Stimulated activated CD4-positive, alpha-beta T cell treated with anti-CD3 and anti-CD28 coated beads, Interleukin-4, amount 100 ng/mL, for 24 hours (primary cell): ENCODE measurements around the gene TFDP2.
"Not testable (repeated sequence)": the region's sequence is repeated elsewhere in the genome, so short reads cannot be mapped to it uniquely, and the experiment has no call there.

Experiments
- DNase-seq: peaks from one replicate; pipeline ENCODE4 v3.0.0-alpha.2; 2020

TFDP2 gene

DNA sequence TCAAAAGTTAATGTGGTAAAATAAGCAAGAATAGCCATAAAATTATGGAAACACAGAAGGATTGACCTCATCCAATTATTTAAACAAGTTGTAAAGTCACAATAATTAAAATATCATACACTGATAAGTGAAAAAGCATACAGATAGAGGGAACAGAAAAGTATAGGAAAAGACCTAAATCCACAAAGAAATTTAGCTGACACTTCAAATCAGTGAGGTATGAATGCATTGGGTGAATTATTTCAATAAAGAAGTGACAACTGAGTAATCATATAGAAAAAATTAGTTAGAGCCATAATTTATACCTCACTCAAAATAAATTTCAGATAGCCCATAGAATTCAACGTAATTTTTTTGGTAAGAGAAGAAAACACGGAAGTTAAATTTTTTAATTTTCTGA, 25.1 kb downstream of the TFDP2 start:
- DNase-seq: no peak

DNA sequence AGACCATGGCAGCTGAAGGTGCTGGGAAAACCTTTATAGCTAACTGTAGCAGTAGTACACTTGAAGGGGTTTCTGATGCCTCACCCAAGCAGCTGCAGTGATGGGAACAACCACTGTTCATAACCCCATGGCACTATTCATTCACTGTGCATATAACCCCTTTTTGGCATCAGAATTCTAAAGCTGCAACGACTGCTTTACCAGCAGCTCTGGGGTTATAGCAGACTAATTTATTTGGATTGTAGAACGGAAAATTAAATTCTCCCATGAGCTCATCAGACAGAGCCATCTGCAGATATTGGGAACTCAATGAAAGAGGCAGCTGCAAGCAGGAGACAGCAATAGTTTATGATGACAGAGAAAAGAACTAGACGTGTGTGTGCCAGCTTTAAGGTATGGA, 28.6 kb downstream of the TFDP2 start:
- no peak for DNase-seq

DNA sequence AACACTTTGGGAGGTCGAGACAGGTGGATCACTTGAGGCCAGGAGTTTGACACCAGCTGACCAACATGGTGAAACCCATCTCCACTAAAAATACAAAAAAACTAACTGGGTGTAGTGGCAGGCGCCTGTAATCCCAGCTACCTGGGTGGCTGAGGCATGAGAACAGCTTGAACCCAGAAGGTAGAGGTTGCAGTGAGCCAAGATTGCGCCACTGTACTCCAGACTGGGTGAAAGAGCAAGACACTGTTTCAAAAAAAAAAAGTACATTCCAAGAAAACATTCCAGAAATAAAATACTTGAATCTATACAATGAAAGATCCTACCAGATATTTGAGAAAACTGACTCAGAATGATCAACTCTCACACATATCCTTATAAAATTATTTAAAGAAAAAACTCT, 30.4 kb downstream of the TFDP2 start:
- no peak for DNase-seq

DNA sequence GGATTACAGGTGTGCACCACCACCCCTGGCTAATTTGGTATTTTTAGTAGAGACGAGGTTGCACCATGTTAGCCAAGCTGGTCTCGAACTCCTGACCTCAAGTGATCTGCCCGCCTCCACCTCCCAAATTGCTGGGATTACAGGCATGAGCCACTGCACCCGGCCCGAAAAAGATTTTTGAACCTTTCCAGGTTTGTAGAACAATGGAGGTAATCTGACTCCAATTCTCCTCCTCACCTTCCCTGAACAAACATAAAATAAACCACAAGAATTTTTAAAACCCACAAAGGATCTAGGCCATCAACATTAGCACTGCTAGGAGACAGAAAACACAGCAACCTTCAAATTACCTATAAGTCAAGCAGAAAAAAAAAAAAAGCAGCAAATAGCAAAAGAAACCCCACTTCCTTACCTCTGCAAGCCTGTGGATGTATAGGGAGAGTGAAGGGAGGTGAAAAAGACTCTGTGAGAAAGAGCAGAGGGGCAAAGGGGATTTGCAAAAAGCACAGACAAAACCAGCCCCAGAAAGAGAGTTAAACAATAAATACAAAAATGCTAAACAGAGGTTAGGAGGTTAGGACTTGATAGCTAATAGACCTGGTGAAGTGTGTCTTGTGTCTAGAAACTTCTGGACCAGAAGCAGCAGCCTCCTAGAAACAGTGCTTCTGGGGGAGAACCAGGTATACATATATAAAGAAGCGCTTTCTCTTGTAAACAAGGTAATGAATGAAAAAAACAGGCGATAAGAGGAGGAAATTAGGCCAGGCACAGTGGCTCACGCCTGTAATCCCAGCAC, 32.1 kb downstream of the TFDP2 start:
- DNase-seq: no peak

DNA sequence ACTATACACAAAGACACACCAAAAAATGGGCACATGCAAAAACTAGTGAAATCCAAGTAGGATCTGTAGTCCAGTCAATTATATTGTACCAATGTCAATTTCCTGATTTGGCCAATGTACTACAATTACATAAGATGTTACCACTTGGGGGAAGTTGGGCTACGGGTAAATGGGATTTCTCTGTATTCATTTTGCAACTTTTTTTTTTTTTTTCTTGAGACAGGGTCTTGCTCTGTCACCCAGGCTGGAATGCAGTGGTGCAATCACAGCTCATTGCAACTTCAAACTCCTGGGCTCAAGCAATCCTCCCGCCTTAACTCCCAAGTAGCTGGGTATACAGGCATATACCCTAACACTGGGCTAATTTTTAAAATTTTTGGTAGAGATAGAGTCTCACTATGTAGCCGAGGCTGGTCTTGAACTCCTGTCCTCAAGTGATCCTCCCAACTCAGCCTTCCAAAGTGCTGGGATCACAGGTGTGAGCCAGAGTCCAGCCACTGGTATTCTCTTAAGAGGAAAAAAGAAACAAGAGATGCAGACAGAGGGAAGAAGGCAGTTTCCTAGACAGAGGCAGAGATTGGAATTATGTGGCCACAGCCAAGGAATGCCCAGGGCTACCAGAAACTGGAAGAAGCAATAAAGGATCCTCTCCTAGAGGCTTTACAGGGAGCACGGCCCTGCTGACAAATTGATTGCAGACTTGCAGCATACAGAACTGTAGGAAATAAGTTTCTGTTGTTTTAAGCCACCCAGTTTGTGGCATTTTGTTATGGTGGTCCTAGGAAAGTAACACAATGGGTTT, 33.3 kb downstream of the TFDP2 start:
- no peak for DNase-seq

DNA sequence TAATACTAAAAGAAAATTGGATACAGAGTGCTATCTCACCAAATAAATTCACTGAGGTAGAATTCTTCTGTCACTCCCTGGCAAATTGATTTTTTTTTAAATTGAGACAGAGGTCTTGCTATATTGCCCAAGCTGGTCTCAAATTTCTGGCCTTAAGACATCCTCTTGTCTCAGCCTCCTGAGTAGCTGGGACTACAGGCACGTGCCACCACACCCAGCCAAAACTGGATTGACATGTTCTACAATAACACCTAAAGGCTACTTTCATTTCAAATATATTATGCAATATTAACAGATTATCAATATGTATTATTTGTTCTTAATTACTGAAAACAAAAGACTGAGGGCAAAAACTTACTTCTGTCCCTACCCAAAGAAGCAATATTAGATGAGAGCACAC, 36.7 kb downstream of the TFDP2 start:
- no peak for DNase-seq

DNA sequence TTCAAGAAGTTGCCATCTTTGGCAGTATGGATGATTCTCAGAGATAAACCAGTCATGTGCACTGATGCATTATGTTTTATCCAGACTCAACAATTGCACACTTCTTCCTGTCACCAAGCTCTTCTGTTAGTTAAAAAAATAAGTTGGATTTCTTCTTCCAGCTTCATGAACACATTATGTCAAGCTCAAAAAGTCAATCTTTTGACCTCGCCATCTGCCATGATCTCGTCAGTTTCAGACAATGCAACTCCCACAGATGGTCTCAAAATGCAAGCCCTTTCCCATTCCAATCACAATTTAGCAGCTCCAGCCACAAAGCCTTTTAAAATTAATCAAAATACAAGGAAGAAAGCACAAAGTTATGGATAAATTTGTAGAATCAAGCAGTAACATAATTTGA, 42.8 kb downstream of the TFDP2 start:
- DNase-seq: no peak

DNA sequence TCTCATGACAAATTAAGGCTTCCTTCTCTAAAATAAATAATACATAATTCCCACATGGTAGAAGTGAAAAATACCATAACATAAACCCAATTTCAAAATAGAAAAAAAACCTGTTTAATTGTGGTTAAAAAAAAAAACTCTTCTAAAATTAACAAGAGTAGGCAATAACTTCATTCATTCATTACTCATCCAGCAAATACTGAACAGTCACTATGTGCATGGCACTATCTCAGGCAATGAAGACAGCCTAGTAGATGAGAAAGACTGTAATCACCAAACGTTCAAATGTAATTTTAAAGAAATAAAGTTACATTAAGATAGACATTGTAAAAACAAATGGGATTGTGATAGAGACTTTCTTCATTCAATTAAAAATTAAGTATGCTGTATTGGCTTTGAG, 43.4 kb downstream of the TFDP2 start:
- no peak for DNase-seq

DNA sequence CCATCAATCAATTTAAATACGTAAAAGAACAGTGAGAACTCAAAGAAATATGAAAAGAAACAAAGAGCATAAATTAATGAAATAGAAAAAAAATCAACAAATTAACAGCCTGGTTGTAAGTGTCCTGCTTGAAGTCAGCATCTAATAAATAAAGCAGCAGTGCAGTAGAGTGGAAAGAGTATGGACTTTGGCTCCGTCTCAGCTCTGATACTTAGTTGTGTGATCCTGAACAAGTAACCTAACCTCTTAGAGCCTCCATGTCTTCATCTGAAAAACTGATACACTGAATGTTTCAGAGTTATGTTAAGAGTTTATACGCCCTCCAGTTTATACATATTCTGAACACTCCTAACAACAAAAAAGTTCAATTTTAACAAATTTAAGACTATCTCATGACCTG, 44.6 kb downstream of the TFDP2 start:
- DNase-seq: no peak

DNA sequence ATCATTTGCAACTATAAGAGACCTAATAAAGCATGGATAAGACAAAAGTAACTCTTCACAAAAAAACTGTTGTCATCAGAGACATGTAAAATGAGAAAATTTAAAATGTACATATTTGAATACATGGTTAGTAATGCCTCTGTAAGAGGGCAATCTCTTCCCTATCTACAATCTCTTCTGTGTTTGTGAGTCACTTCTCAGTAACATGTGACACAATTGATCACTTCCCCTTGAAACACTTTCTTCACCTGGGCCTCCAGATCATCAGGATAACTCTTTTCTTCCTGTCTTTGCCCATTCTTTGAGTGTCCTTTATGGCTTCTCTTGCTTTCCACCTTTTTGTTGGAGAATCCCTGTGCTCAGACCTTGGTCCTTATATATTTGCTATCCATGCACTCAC, 50.4 kb downstream of the TFDP2 start:
- no peak for DNase-seq

DNA sequence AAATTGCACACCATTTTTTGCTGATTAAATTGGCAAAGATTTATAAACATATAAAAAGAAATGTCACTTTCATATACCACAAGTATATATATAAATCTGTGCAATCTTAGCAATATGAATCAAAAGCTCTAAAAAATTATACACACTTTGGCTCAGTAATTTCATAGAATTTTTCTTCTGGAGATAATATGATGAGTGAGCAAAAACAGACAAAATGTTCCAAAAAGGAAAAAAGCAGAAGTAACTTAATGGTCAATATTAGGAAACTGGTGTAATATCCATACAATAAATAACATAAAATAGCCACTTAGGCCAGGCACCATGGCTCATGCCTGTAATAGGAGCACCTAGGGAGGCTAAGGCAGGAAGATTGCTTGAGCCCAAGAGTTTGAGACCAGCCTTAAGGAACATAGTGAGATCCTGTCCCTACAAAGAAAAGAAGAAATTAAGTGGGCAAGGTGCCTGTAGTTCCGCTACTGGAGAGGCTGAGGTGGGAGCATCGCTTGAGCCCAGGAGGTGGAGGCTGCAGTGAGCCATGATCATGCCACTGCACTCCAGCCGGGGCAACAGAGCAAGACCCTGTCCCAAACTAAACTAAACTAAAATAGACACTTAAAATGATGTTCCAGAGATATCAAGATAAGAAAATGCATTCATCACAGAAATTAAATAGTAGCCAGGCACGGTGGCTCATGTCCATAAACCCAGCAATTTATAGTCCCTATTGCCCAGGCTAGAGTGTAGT, 52.1 kb downstream of the TFDP2 start:
- no peak for DNase-seq

DNA sequence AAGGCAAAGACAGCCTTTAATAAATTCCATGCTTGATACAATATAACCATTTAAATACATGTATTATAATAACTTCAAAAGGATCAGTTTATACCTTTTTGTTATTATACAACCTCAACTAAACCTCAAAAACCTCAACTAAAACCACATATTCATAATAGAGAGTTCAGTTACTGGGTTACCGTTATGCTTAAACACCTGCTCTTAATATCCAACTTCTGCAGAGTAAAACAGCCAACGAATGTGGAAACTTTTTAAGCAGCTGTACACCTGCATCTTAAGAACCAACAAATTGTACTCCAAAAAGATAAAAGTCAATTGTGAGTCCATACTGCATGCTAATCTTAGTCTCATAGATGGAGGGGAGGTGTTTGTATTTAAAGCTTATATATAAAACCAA, 53.5 kb downstream of the TFDP2 start:
- DNase-seq: no peak

DNA sequence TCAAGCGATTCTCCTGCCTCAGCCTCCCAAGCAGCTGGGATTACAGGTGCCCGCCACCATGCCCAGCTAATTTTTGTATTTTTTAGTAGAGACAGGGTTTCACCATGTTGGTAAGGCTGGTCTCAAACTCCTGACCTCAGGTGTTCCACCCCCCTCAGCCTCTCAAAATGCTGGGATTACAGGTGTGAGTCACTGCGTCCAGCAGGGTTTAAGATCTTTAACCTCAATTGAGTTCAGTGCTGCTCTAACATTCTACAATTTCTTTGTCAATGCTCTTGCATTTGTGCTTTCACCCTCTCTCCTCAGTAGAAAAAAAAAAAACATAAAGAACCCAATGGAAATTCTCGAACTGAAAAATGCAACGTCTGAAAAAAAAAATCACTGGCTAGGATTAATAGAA, 60.4 kb downstream of the TFDP2 start:
- not testable (repeated sequence) for DNase-seq

DNA sequence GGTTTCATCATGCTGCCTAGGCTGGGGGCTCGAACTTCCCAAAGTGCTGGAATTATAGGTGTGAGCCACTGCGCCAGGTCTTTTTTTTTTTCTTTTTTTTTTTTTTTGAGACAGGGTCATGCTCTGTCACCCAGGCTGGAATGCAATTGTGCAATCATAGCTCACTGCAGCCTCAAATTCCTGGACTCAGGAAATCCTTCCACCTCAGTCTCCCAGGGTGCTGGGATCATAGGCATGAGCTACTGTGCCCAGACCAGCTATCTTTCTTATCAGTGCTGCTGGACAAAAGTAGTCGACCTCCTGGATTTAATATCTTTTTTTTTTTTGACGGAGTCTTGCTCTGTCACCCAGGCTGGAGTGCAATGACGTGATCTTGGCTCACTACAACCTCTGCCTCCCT, 60.8 kb downstream of the TFDP2 start:
- DNase-seq: no peak

DNA sequence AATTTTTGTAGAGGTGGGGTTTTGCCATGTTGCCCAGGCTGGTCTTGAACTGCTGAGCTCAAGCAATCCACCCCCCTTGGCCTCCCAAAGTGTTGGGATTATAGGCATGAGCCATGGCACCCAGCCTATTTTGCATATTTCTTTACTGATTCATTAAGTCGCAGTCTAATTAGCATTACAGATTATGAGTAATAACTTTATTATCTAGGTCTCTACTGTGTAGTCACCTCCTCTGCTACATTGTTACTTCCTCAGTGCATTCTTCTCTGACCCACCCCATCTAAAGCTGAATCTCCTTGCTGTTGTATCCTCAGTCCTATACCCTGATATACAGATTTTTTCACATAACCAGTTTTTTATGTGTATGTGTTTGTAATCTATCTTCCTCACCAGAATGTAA, 61.7 kb downstream of the TFDP2 start:
- no peak for DNase-seq

DNA sequence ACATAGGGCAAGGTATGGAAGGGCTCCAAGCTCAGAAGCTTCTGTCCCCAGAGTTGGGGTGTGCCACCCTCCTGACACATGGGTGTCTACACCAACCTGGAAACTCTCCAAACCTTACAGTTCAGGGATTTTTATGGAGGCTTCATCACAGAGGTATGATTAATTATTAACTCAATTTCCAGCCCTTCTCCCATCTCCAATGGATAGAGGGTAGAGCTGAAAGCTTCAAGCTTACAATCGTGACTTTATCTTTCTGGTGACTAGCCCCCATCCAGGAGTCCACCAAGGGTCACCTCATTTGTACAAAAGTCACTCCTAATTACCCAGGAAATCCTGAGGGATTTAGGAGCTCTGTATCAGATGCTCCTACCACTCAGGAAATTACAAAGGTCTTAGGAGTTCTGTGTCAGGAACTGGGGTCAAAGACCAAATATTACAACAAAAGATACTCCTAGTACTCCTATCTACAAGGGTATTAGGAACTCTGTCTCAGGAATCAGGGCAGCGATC, 62.7 kb downstream of the TFDP2 start:
- DNase-seq: no peak

DNA sequence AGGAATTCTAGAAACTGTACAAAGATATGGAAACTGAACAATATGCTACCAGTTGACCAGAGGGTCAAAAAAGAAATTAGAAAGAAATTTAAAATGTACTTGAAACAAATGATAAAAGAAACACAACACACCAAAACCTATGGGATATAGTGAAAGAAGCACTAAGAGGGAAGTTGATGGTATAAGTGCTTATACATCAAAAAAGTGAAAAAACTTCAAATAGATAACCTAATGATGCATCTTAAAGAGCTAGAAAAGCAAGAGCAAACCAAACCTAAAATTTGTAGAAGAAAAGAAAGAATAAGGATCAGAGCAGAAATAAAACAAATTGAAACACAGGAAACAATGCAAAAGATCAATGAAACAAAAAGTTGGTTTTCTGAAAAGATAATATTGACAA, 68.2 kb downstream of the TFDP2 start:
- DNase-seq: no peak

DNA sequence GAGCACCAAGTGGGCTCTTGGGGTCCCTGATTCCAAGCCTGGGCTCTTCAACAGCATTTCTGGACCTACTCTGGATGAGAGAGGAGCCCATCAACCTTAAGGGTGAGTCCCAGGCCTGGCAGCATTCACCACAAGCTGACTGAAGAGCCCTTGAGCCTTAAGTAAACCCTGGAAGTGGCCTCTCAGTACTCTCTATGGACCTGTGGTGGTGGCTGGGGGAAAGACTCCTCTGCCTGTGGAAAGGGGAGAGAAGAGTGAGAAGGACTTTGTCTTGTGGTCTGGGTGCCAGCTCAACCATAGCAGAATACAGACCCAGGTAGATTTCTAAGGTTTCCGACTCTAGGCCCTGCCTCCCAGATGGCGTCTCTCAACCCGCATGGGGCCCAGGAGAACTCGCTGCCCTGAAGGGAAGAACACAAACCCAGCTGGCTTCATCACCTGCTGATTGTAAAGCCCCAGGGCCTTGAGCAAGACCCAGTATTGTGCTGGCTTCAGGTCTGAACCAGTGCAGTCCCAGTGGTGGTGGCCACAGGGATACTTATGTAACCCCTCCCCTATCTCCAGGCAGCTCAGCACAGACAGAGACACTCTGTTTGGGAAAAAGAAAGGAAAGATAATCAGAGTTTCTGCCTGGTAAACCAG, 71.4 kb downstream of the TFDP2 start:
- no peak for DNase-seq

DNA sequence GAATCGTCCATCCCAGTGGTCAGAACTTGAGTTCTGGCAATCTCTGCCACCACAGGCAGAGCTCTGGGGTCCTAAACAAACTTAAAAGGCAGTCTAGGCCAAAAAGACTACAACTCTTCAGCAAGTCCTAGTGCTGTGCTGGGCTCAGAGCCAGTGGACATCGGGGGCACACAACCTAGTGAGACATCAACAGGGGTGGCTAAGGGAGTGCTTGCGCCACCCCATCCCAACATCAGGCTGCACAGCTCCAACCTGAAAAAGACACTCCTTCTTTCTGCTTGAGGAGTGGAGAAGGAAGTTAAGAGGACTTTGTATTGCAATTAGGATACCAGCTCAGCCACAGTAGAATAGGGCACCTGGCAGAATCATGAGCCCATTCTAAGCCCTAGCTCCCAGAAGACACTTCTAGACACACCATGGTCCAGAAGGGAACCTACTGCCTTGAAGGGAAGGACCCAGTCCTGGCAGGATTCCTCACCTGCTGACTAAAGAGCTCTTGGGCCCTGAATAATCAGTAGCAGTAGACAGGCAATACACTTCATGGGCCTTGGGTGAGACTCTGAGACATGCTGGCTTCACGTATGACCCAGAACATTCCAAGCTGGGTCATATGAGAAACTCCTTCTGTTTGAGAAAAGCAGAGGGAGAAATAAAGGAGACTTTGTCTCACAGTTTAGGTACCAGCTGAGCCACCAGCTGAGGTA, 72.0 kb downstream of the TFDP2 start:
- DNase-seq: no peak

DNA sequence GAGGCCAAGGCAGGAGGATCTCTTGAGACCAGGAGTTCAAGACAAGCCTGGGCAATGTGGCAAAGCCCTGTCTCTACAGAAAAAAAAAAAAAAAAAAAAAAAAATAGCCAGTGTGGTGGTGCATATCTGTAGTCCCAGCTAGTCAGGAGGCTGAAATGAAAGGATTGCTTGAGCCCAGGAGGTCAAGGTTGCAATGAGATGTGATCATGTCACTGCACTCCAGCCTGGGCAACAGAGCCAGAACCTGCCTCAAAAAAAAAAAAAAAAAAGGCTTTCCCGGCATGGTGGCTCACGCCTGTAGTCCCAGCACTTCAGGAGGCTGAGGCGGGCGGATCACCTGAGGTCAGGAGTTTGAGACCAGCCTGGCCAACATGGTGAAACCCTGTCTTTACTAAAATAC, 73.7 kb downstream of the TFDP2 start:
- not testable (repeated sequence) for DNase-seq

DNA sequence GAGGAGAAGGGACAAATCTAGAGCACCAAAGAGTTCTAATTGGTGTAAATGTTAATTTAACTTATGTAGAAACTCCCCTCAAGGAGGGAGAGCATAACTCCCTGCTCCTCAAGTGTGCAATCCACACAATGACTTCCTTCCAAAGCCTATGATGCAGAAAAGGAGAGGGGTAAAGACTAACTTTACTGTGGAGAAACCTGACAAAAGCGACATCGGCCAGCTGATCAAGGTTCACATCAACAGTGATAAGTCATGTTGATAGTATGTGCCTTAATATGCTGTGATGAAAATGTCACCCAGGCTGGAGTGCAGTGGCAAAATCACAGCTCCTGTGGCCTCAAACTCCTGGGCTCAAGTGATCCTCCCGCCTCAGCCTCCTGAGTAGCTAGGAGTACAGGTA, 76.5 kb downstream of the TFDP2 start:
- DNase-seq: no peak

DNA sequence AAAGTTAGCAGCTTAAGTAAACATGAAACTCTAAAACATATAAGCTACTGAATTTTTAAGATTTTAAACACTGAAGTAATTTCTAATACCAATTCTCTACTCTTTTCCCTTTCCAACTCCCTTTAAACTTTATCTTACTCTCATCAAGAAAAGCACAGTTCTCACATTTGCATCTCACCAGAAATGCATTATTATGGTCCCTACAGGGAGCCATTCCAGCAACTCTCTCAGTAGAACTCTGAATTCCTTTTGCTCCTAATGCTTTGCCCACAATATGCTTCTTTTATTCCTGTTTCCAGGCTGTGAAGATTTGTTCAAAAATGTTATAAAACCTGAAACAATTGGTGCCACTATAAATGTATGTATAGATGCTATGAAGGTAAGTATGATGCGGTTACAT, 83.4 kb downstream of the TFDP2 start:
- no peak for DNase-seq
